ENCODE measurements around the gene SAMD14.

Gene SAMD14

DNA sequence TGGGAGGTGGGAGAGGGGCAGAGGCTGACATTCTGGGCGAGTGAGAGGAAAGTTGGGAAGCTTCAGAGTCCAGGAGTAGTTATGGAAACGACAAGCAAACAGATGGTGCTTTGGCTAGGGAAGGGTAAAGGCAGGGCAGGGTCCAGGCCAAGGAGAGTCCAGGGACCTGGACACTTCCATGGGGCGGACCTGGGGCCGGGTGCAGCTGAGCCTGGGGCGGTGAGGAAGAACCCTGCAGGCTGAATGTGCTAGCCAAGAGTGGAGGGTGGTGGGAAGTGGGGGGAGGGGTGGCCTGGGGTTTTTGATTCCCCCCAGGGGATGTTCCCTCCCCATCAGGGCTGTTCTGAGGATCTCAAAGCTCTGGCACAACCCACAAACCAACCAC is 17.9 kb upstream of the SAMD14 start:
- DNase-seq, result no peak

GRCh38 chr17:50146927-50147665 is 17.1 kb upstream of the SAMD14 start:
- DNase-seq, result no peak

DNA sequence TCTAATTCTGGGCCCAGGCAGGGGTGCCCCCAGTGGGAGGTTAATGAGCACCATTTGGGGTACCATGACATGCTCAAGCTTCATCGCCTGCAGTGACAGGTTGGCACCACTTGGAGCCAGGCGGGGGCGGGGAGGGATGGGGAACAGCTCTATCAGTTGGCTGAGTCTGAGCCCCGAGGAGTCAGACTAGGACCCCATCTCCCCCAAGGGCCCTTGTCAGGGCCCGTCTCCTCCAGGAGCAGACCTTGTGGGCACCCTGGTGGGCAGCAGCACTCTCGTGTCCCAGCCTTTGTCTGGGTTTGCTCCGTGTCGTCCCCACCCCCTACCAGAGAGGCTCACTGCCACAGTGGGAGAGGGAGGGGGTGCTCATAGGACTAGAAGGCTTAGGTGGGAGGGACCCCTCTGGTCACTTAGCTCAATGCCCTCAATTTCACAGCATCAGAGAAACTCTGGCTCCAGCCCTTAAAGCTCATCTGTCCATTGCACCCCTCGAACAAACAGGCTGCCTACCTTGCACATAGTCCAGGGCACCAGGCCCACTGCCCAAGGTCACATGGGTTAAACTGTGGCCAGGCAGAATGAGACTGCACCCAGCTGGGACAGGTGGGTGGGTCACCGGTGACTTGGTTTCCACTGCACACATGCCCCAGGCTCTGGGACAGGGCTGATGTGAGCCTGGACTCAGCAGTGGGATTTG is 16.4 kb upstream of the SAMD14 start:
- DNase-seq, result no peak

DNA sequence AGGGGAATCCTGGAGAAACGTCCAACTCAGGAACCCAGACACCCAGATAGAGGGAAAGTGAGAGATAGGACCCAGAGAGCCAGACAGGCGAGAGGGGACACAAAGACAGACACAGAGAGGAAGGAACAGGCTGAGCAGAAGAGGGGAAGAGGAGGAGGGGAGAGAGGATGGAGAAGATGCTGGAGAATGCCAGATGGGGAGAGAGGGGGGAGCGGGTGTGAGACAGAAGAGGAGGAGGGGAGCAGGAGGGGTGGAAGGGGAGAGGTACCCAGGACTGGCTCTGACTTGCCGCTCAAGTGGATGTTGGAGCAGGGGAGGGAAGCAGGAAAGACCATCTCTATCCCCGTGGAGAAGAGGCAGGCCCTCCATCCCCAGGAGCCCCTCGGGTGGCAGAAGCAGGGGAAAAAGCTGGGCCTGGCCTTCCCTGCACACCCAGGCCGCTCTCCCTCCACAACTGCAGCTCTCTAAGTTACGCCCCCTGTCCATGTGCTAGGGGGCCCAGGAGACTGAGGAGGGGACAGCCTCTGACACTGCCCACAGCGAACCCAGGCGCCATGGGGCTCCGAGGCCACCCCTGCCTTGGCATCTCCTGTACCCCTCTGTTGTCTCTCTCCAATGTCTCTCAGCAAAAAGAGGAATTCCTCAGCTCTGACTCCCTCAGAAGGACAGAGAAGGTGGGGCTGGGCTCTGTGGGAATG is 15.7 kb upstream of the SAMD14 start:
- DNase-seq, result no peak

DNA sequence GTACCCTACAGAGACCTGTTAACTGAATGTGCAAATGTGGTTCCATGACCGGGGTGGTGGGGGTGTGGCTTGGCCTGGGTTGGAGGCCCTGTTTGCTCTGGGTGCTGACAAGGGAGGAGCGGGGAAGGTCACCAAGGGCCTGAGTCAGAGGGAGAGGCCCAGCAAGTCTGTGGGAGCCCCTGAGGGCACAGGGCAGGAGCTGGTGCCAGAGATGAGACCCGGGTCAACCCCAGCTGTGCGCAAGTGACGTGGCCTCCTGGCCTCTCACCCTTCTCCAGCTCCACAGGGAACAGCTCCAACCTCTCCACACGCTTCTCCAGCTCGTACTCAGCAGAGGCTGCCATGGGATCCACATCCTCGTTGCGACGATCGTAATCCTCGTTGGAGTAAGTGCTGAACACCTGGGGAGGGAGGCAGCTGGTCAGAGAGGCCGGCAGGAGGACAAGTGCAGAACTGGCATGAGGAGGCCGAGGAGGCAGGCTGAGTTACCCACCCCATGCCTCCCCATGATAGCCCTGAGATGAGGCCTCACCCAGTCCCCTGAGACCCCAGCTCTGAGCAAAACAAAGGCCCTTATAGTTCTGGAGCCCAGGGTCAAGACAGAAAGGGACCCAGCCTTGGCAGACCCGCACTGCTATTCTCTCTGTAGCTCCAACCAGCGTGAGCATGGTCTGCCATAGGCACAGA is 15.0 kb upstream of the SAMD14 start:
- DNase-seq, result no peak

DNA sequence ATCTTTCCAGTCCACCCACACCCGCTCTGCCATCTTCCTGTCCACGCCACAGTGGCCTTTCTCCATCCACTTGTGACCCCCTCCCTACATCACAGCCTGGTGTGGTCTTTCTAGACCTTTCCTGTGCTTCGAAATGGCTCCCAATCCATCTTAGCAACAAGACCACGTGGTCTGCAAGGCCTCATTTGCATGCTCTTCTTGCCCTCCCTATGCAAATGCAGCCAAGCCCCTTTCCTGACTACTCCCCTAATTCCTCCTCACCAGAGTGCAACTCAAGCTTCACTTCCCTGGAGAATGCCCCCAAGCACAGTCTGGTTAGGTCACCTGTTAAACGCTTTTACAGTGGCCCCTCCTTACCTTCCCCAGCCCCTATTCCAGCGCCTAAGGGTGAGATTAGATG is 14.4 kb upstream of the SAMD14 start:
- no peak for DNase-seq

DNA sequence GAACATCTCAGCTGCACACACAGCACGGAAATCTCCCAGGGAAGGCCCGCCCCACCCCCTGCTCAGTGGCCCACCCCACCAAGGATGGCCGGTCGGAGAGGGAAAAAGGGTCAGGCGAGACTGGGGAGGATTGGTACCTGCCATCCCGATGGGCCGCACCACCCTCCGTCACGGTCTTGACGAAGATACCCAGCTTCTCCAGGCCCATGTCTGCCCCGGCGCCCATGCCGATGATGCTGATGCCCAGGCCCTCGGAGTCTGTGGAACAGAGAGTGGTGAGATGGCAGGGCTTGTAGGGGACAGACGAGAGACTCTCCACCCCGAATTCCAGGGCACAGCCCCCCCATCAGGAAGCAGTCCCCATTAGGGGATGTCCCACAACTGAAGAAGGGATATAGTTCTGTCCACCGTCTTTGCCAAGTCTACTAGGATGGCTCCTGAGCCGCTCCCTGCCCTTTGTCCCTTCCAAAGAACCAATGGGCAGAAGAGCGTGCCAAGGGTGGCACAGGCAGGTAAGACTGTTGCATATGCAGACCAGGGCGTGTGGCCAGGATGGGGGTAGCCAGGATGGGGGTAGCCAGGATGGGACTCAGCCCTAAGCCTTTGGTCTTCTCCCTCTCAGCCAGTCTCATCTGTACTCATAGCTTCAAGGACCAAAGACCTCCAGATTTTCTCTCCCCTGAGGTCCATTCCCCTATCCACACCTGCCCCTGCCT is 13.7 kb upstream of the SAMD14 start:
- DNase-seq, result no peak

- no peak for DNase-seq
Observed at GRCh38 chr17:50141745-50142110, 11.8 kb upstream of the SAMD14 start.

- DNase-seq, result no peak
Observed at GRCh38 chr17:50141026-50141744, 11.2 kb upstream of the SAMD14 start.

DNA sequence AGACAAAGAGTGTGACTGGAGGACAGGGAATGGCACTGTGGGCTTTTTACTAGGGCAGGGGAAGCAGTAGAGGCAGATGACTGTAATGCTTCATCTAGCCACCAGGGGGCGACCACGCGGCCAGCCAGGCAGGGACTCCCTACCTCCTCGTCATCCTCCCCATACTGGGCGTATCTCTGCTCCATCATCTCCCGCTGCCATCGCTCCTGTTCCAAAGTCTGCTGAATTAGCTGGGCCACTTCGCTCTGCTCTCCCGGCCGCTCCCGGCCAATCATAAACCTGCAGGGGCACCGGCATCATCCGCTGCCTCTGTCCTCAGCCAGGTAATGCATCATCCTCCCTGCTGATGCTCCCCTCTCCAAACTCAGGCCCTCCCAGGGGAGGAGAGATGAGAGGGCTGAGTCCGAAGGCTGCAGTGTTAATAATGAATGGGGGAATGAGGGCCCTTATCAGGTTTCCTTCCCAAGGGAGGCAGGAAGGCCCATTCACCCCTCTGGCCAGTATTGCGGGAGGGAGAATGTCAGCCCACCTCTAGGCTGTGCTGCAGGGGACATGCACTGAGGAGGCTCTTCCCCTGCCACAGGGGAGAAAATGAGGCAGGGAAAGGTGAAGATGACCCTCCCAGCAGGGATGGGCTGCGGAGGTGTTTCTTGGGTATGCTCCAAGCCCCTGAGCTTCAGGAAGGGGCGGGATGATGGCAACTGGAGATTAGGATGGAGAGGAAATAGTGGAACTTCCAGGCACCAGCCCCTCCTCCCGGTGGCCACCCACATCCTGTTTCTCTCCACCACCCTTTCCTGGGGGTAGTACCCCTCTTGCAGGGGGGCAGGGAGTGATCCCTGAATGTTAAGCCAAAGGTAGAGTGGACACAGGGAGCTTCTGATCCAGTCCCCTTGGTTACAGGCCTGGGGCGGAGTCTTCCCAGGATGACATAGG is 10.3 kb upstream of the SAMD14 start:
- no peak for DNase-seq

DNA sequence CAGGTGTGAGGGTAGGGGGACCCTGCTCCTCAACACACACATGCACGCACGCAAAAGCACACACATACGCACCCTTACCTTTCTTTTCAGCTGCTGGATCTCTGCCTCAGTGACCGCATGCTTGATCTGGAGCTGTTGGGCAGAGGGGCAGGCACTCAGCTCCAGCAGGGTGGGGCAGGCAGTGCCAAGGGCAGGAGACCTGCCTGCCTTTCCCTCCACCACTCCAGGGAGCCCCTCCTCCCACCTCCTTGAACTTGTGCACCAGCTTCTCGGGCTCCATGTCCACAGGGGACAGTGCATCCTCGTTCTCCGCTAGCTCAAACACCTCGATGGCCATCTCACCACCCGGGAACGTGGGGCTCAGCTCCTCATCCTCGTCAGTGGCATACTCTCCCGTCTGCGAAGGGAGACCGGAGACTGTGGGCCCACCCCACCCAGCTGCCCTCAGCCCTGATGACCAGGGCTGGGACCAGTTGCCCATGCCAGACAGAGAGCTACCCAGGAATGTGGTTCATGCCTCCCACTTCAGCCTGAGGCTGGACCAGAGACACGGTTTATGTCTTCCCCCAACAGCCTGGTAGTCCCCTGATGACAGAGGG is 9.3 kb upstream of the SAMD14 start:
- no peak for DNase-seq

DNA sequence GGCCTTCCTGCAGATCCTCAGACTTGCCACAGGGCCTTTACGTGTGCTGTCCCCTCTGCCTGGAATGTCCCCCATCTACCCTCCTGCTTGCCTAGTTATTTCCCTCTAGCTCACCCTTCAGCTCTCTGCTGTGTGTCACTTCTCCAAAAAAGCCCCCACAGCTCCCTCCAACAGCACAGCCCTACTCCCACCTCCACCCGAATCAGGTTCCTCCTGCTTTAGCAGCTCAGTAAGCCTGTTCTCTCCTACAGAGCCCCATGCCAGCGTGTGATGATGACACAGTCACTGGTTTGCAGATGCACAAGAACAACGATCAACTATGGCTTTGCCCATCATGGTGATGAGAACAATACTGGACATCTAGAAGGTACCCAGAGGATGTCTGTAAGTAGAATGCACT is 7.1 kb upstream of the SAMD14 start:
- DNase-seq, result no peak

DNA sequence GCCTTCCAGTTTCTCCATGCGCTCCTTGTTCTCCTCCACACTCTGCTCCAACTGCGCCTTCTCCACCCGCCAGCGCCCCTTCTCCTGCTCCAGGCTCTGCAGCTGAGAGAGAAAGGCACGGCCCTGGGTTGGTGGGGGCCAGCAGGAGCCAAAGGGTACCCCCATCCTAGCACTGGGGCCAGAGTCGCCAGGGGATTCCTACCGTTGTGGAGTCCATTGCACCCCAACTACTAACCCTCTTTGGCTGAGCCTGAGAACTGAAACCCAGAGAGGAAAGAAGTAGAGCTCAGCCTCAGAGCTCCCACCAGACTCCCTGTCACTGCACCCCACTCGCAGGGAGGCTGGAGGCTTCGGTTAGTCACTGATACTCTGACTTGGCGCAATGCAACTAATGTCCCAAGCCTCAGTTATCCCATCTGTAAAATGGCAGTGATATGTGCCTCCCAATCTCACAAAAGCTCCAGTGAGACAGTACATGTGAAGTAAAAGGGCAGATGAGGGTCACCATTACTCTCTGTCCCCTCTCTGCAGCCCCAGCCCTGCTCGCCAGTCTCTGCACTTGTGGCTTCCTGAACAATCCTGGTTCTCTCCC is 6.2 kb upstream of the SAMD14 start:
- no peak for DNase-seq

- no peak for DNase-seq
Observed at GRCh38 chr17:50135316-50136095, 5.5 kb upstream of the SAMD14 start.

- DNase-seq, result no peak
Observed at GRCh38 chr17:50134206-50135110, 4.5 kb upstream of the SAMD14 start.

GRCh38 chr17:50133769-50134099 is 3.8 kb upstream of the SAMD14 start:
- DNase-seq, result no peak

DNA sequence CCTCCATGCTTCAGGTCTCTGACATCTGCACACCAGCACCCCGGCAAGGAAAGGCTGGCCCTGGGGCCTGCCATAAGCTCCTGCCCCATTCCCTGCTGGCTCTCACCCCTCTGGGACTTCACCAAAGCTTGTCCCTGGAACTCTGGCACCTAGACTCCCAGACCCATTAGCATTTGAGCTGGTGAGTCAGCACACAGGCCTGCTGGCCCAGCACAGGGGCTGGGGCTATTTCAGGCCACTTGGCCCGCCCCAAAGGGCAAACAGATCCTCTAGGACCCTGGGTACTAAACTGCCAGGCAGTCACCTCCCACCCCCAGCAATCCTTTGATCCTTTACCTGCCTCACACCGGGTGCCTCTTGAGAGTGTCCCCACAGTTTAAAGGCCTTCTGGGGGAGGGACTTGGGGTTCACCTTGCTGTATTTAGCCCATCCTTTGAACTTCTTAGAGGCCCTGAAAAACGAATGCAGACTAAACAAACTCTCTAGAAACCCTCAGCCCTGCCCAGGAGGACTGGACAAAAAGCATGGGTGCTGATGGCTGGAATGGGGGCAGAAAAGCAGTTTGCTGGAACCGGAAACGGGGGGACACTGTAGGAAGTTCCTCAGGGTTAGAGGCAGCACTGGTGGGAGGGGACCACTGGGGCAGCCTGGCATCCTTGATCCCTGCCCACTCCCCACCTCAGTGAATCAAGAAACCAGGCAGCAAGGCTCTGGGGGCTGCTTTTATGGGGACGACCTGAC is 3.2 kb upstream of the SAMD14 start:
- no peak for DNase-seq
